Esophagus squamous epithelium (tissue), 5 donors: ENCODE results near the gene DIS3L2. TPM values are rescaled to one million over a fixed set of nuclear protein-coding genes. Genes with fewer than 3 reads are reported as not detected.

ENCODE experiments used
- DNase-seq: peaks from one replicate; lab custom pipeline; 2025; lab: John Stamatoyannopoulos, UW
- H3K27ac ChIP-seq, 4 donors: fragments of 200-600 bp; sonication (generic); one replicate each; pipeline ENCODE4 v1.5.1; 2016 to 2019; ENCODE audit warnings: mild to moderate bottlenecking in 1 of 4
- H3K27me3 ChIP-seq, 4 donors: fragments of 200-600 bp; sonication (generic); 1 replicate in 3 of 4; 2 replicates in 1 of 4; pipeline versions ENCODE4 v1.5.1 to v1.6.0; 2017 to 2021; ENCODE audit warnings: antibody characterized with exemption in 1 of 4
- H3K36me3 ChIP-seq, 3 donors: fragments of 200-600 bp; sonication (generic); one replicate each; pipeline ENCODE4 v1.5.1; 2016 to 2019
- H3K4me1 ChIP-seq, 3 donors: fragments of 200-600 bp; sonication (generic); one replicate each; pipeline ENCODE4 v1.5.1; 2017 to 2019
- H3K4me3 ChIP-seq, 4 donors: fragments of 200-600 bp; sonication (generic); 1 replicate in 3 of 4; 2 replicates in 1 of 4; pipeline ENCODE4 v1.5.1; 2016 to 2019; ENCODE audit warnings: mild to moderate bottlenecking in 2 of 4, moderate library complexity in 1 of 4
- H3K9me3 ChIP-seq, 3 donors: fragments of 200-600 bp; sonication (generic); one replicate each; pipeline ENCODE4 v1.5.1; 2016 to 2019
- POLR2A ChIP-seq, 4 donors: fragments of 450-650 bp; IDR thresholded peaks; one replicate each; pipeline ENCODE4 v1.6.1; 2017; ENCODE audit warnings: antibody characterized with exemption in 4 of 4, mild to moderate bottlenecking in 4 of 4, moderate library complexity in 3 of 4
- WGBS, 2 donors: methylation state at CpG; one replicate each; pipeline ENCODE4 v1.1.5; 2018; 5-methylcytosine and 5-hydroxymethylcytosine counted together
- intact Hi-C: fragments of 100-400 bp; cut with DNase I; formaldehyde crosslinking; loops from one replicate; pipeline ENCODE4 v1.15.0; 2022
- total RNA-seq, 4 donors: library from RNA; depleted of rRNA; stranded (reverse); fragments of >200 nt; gene quantifications; one replicate each; pipeline ENCODE4 v1.1.0, GENCODE V29; 2016
- TF ChIP-seq, protein P1 (sequence below), 6 experiments: fragments of 450-650 bp in 4 of 6; fragments of 200-600 bp in 2 of 6; sonication (generic) in 2 of 6; IDR thresholded peaks; one replicate each; pipeline ENCODE4 v1.5.1; 2016 to 2019; ENCODE audit warnings: antibody characterized with exemption in 6 of 6, mild to moderate bottlenecking in 4 of 6, moderate library complexity in 4 of 6
- donor health status: DM: yes; HTN: yes; CAD: no.

DIS3L2 gene
- total RNA-seq, 4 donors from 2014 or later = 14.5 to 42.8 (median 32.4) TPM

DNA sequence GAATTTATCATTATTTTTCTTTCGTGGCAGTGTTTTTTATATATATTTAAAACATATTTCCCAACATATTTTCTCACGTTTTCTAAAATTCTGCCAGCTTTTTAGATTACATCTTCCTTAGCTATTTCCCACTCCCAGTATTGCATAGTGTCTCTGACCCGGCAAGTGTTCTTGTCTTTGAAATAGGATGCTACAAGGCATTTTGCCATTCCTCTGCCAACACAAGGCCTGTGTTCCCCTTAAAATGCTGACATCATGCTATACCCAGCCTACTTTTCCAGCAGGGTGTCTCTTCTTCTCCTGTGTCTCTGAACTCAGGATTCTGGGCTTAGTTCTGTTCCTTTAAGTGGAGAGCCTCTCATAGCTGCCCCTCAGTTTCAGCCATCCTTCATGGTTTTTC is 115.2 kb downstream of the DIS3L2 start:
- TF ChIP-seq POLR2A (IDR thresholded peaks at IDR 0.05) = no peak
- TF ChIP-seq, protein P1, sequence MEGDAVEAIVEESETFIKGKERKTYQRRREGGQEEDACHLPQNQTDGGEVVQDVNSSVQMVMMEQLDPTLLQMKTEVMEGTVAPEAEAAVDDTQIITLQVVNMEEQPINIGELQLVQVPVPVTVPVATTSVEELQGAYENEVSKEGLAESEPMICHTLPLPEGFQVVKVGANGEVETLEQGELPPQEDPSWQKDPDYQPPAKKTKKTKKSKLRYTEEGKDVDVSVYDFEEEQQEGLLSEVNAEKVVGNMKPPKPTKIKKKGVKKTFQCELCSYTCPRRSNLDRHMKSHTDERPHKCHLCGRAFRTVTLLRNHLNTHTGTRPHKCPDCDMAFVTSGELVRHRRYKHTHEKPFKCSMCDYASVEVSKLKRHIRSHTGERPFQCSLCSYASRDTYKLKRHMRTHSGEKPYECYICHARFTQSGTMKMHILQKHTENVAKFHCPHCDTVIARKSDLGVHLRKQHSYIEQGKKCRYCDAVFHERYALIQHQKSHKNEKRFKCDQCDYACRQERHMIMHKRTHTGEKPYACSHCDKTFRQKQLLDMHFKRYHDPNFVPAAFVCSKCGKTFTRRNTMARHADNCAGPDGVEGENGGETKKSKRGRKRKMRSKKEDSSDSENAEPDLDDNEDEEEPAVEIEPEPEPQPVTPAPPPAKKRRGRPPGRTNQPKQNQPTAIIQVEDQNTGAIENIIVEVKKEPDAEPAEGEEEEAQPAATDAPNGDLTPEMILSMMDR (IDR thresholded peaks at IDR 0.05) = no peak
- no peak overlapping the region for H3K4me3 ChIP-seq
- no peaks in the 10 kb centered on the region for H3K27me3 ChIP-seq
- H3K4me1 ChIP-seq = peaks cover 0 to 49% (median 0%) of the 10 kb centered on the region in 3 donors
- H3K36me3 ChIP-seq = no peaks in the 10 kb centered on the region
- 85 to 90% methylated on average over 3 of the region's 3 CpGs for WGBS, 2 donors
- no peak overlapping the region for H3K27ac ChIP-seq
- no peaks in the 10 kb centered on the region for H3K9me3 ChIP-seq
- intact Hi-C loops = no loop called here
- DNase-seq = no peak

DNA sequence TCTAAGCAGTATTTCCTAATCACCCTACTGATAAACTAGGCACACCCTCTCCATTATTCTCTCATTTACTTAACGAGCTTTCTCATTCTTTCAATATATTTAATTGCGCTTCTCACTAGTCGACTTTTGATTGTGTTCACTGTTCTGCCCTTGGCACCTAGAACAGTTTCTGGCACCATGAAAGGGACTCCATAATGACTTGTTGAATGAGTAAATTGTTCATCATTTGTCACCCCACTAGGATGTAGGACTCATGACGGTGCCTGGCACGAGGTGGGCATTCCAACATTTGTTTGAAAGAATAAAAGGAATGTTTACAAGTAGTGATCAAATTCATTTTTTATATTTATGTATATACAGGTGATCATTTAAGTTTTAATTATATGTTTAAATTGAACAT is 123.7 kb downstream of the DIS3L2 start:
- TF ChIP-seq, protein P1 (IDR thresholded peaks at IDR 0.05) = no peak
- TF ChIP-seq POLR2A (IDR thresholded peaks at IDR 0.05) = no peak

DNA sequence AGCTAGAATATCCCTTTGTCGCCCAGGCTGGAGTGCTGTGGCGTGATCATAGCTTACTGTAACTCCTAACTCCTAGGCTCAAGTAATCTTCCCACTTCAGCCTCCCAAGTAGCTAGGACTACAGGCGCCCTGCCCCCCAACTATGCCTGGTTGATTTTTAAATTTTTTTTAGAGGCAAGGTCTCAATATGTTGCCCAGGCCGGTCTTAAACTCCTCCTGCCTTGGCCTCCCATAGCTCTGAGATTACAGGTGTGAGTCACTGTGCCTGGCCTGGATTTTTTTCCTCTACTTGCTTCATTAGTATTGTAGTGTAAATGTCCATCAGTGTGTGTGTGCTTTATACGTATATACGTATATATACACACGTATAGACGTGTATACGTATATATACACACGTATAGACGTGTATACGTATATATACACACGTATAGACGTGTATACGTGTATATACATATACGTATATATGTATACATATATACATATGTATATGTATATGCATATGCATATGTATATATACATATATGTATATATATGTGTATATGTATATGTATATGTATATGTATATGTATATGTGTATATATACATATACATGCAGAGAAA is 124.4 kb downstream of the DIS3L2 start:
- no peak for DNase-seq
- Histone ChIP-seq H3K27me3 (no peaks in the 10 kb centered on the region), H3K9me3 (peaks cover 0 to 8% (median 0%) of the 10 kb centered on the region in 3 donors), H3K27ac (no peak overlapping the region), H3K4me1 (peaks cover 0 to 11% (median 0%) of the 10 kb centered on the region in 3 donors), H3K36me3 (peaks cover 0 to 24% (median 0%) of the 10 kb centered on the region in 3 donors), H3K4me3 (no peak overlapping the region)
- intact Hi-C loops = no loop called here
- WGBS, 2 donors = 84% methylated on average over 16 of the region's 16 CpGs
- TF ChIP-seq, protein P1 (IDR thresholded peaks at IDR 0.05) = no peak
- TF ChIP-seq POLR2A (IDR thresholded peaks at IDR 0.05) = no peak

More for the DNA sequence above, 123.7 kb downstream of the DIS3L2 start:
- peaks cover 0 to 11% (median 0%) of the 10 kb centered on the region in 3 donors for H3K4me1 ChIP-seq
- H3K36me3 ChIP-seq = peaks cover 0 to 19% (median 0%) of the 10 kb centered on the region in 3 donors
- H3K4me3 ChIP-seq = no peak overlapping the region
- H3K9me3 ChIP-seq = peaks cover 0 to 8% (median 0%) of the 10 kb centered on the region in 3 donors
- no peaks in the 10 kb centered on the region for H3K27me3 ChIP-seq
- DNase-seq = no peak
- intact Hi-C loops = no loop called here
- H3K27ac ChIP-seq = no peak overlapping the region
- WGBS, 2 donors = 29 to 36% methylated on average over 5 of the region's 5 CpGs

GRCh38 chr2:232088771-232089170 is 127.3 kb downstream of the DIS3L2 start:
- DNase-seq = no peak
- Histone ChIP-seq H3K36me3 (peaks cover 0 to 25% (median 0%) of the 10 kb centered on the region in 3 donors), H3K4me1 (peaks cover 0 to 11% (median 0%) of the 10 kb centered on the region in 3 donors), H3K27me3 (no peaks in the 10 kb centered on the region), H3K27ac (no peak overlapping the region), H3K9me3 (no peaks in the 10 kb centered on the region), H3K4me3 (no peak overlapping the region)
- intact Hi-C loops = no loop called here
- 50 to 74% methylated on average over 5 of the region's 5 CpGs for WGBS, 2 donors
- no peak for TF ChIP-seq POLR2A (IDR thresholded peaks at IDR 0.05)
- TF ChIP-seq, protein P1 (IDR thresholded peaks at IDR 0.05) = no peak

GRCh38 chr2:232094201-232094600 is 132.7 kb downstream of the DIS3L2 start:
- intact Hi-C loops = no loop called here
- Histone ChIP-seq H3K36me3 (peaks cover 0 to 40% (median 0%) of the 10 kb centered on the region in 3 donors), H3K27ac (no peak overlapping the region), H3K4me3 (no peak overlapping the region), H3K9me3 (peaks cover 0 to 8% (median 2%) of the 10 kb centered on the region in 3 donors), H3K27me3 (no peaks in the 10 kb centered on the region), H3K4me1 (peaks cover 0 to 10% (median 0%) of the 10 kb centered on the region in 3 donors)
- 93 to 94% methylated on average over 3 of the region's 3 CpGs for WGBS, 2 donors
- DNase-seq = no peak
- TF ChIP-seq, protein P1 (IDR thresholded peaks at IDR 0.05) = no peak
- no peak for TF ChIP-seq POLR2A (IDR thresholded peaks at IDR 0.05)
